NCI-H524 (cell line): ENCODE measurements around the gene LMO1.
A peak's percentile ranks its signal among the peaks of the same experiment; 100 is the strongest.

ENCODE experiments used
- DNase-seq, 2 experiments: peaks; one replicate each; lab custom pipeline; 2025; lab: John Stamatoyannopoulos, UW

LMO1 gene

DNA sequence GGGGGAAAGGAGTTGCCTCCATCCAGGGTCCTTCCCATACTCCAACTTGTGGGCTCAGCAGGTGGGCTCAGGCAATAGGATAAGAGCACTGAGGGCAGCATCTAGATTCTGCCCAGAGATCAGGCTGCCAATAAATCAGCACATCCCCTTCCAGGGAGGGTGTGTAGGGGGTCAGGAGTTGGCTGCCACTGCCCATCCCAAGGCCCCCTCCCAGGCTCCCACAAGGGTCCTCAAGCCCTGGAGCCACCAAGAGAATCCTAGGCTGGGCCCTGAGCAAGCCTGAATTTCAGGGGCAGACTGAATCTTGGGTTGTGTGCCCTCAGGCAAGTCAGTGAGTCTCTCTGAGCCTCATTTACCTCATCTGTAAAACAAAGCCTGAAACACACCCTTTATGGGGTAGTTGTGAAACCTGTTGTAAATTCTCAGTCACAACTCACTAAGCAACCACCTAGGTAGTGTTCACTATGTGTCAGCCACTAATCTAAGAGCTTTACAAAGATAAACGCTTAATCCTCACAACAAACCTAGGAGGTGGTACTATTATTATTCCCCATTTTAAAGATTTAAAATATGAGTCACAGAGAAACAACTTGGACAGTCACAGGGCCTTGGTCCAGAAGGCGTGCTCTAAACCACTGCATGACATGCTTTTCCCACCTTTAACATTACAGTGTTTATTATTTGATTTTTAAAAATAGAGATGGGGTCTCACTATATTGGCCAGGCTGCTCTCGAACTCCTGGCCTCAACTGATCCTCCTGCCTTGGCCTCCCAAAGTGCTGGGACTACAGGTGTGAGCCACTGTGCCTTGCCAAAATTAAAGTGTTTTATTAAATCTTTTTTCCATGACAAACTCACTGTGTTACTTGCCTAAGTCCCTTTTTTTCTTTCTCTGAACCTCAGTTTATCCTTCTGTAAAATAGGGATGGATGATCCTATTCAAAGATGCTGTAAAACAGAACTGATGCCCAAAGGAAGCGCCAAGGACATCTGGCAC is 36.2 kb downstream of the LMO1 start:
- DNase-seq: no peak

DNA sequence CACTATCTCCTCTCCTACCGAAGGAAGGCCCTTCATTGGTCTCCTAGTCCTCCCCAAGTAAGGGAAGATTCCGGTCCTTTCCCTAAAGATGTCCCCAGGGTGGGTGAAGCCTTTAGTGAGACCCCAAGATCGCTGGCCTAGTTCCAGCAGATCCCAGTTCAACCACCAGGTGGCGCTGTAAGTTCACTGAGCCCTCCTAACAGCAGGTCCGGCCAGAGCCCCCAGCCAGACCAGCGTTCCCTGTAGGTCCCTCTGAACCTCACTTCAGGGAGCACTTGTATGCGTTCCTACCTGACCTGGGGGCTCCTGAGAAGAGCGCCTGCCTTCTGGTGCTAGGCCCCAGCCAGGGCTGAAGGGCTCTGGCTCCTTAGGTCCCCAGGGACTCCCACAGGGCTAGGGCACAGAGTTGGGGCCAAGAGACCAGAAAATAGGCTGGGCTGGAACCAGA is 38.1 kb downstream of the LMO1 start:
- peak; percentile 74 to 83 for DNase-seq

DNA sequence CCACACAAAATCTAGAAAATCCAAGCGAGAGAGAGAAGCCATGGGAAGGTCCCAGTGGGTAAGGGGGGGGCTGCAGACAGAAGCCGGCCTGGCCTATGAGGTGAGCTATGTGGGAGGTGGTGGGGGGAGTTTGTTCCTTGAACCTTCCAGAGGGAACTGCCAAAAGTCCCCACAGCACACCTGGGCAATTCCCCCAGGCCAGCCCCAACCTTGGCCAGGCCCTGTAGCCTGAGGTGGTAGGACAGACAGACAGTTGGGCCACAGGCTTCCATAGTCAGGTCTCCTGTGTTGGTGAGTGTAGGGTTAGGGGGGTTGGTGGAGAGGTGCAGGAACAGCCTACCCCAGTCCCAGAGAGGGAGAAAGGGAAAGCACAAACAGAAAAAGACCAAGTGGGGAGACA is 39.0 kb downstream of the LMO1 start:
- no peak for DNase-seq

DNA sequence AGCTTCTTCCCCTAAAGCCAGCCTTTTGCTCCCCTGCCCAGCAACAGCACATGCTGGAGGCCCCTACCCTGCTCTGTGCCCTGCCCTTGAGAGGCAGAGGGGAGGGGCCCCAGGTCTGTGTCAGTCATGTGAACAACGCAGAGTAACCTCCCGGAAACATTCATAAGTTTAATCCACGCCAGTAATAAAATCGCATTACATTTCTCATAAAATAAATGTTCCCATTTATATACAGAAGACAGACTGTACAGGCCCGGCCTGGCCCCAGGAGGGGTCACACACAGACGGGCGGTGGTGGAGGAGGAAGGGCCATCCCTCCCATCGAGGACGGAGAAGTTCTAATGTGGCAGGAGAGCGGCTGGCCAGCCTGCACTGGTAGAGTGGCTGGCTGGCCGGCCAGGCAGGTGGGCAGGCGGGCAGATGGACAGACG is 39.5 kb downstream of the LMO1 start:
- no peak for DNase-seq

DNA sequence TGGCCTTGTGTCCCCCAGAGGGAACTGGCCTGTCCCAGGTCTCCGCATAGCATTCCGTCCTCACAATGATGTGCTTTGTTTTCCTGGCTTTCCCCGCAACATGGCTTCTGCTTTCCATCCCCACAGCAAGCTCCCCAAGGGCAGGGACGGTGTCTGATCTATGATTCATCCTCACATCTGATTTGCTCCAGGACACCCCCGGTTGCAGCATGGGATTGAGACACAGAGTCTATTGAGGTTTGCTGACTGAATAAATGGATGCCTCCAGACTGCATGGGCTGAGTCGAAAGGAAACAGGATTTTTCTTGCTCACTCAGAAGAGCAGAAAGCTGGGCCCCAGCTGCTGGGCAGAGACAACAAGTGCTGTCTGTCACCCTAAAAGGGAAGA is 40.2 kb downstream of the LMO1 start:
- DNase-seq: no peak

DNA sequence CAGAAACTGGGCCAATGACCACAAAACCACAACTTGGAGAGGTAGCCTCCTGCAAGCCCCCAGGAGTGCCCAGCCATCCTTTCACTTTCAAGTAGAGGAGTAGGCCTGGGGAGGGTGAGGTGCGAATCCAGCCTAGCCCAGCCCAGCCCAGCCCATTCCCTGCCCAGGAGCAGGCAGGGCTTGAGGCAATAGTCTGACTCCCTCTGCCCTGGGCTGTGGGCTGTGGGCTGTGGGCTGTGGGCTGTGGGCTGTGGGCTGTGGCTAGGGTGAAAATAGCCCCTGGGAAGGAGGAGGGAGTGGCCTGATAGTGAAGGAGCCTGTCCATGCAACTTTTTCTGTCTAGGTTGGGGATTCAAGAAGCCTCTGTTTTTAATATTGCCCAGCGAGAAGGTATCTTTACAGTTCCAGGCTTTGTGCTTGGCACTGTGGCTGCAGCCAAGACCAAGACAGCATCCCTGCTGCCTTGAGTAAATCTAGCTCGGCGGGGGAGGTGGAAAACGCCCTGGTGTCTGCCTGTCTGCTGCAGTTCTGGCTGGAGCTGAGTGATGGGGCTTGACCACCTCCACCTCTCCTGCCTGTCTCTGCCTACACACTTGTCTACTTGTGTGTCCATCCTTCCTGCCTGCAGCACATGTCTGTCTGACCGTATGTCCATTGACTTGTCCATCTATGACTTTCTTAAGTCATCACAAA is 40.7 kb downstream of the LMO1 start:
- DNase-seq: no peak

DNA sequence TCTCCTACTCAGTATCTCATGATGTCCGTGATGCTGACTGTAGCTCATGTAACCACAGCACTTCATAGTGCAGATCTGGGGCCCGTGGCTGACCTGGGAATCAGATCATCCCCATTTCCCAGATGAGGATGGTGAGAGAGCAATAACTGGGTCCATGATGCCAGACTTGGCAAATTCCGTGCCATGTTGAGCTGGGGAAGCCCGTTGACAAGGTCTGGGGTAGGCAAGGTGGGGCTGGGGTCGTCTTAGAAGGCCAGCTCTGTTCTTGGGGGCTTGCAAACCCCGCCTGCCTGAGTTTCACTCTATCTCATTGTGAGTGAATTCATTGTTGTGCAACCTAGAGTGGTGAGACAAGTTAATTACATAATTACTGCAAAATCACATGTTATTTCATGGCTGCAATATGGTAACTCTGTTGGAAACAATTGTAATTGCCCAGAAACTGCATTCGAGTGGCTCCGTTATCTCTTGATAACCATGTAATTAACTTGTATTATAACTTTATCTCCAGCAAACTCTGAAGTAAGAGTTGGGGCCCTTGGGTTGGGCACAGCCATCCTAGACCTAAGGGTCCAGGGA is 41.7 kb downstream of the LMO1 start:
- no peak for DNase-seq

DNA sequence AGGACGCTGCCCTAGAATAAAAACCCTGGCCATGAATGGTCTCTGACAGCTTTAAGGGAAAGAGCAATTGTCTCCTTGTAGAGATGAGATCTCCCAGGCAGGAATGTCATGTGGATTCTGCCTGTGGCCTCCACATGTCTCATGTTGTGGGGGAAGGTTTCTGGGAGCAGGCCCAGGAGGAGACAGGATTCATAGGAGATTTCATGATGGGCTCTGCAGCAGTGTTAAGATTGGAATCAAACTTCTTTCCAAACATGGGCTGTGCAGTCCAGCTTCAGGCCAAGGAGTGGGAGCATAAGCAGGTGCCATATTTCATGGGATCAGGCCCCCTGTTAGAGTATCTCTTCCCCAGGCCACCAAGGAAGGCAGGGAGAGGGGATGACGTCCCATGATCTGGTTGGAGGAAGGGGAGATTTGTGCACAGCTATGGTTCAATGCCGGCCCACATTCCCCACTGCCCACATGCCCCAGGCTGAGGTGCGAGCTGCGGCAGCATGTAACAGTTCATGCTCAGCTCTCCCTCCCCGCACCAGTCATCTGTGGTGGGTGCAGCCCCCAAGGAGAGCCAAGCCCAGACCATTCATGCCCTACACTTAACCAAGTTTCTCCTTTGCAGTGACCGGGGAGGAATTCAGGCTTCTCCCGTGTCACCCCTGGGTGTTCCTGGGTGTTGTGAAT is 42.5 kb downstream of the LMO1 start:
- no peak for DNase-seq

DNA sequence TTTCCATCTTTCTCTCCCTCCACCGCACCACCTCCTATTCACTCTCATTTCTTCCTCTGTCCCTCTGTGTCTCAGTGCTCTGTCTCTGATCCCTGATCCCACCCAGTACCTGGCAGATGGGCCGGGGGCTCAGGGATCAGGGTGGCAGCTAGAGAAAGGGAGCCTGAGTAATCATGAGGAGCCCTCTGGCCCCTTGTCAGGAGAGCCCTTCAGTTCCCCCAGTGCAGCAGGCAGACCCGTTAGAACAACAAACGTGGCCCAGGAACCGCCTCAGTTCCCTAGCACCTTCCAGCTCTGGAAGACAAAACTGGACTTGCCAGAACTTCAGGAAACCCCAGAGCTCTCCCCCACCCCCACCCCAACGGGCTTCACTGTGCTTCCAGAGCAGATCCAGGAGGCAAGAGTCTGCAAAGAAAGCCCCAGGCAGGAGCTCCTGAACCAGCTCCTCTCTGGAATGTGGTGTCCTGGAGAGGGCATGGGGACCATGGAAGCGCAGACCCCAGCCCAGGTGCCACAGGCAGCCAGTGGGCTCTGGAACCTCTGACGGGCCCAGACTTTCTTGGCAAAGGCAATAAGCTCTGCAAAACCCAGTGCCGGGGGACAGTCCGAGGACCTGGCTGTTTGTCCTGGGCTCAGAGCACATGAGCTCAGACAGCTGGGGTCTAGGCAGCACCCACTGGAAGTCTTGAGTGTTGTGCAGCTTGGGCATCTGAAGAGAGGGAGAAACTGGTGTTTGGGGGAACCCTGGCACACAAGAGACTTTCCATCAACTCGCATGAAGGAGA is 43.2 kb downstream of the LMO1 start:
- peak in 1 of 2 experiments; percentile 14 for DNase-seq

DNA sequence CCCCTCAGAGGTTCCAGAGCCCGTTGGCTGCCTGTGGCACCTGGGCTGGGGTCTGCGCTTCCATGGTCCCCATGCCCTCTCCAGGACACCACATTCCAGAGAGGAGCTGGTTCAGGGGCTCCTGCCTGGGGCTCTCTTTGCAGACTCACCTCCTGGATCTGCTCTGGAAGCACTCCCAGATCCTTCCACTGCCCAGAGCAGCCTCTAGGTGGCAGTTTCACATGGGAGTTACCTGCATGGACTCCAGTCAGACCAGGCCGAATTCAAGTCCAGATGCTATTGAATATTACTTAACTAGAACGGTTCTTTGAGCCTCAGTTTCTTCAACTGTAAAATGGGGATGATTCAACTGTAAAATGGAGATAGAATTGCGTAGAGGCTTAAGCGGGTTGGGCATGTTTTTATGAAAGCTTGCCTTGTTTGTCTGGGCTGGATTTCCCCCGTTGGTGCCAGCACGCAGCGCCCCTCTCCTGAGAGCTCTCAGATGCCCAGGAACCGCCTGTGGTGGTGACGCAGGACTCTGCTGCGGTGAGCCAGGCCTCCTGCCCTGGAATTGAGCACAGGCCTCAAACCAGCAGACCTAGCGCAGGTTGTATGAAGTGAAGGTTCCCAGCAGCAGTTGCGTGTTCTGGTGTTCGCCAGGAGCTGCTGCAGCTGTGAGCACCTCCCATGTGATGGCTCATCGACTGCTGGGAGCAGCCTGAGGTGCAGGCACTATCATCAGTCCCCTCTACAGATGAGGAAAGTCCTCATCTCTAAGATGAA is 44.2 kb downstream of the LMO1 start:
- peak; percentile 18 to 62 for DNase-seq

DNA sequence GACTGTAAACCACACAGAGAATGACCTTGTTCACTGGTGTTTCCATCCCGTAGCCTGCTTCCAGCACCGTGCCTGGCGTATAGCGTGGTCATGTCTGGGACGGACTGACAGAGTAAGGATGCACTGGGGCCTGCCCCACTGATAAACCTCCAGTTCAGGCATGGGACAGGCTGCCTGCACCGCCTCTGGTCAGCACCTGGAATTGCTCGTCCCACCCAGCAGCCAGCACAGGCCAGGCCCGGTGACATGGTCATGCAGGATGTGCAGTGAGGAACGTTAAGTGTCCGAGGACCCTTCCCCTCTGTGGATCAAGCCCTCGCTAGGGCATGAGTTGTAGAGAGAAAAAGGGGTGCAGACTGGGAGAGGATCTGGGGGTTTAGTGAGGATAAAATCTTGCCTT is 44.8 kb downstream of the LMO1 start:
- DNase-seq: no peak

DNA sequence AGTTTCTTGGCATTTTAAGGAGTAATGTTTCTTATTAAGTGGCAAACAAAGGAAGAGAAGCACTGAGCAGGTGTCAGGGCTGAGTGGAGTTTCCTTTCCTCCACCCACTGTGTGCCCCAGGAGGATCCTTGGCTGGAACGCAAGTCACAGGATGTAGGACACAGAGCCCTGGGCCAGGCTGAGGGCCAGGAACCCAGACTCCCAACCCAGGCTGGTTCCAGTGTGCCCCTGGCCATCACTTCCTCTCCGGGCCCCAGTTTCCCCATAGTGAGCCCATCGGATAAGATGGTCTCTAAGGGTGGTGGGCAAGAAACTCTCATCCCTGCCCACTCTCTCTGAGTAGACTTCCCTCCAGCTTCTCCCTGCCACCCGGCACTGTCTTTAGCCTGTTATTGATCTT is 45.3 kb downstream of the LMO1 start:
- DNase-seq: no peak

DNA sequence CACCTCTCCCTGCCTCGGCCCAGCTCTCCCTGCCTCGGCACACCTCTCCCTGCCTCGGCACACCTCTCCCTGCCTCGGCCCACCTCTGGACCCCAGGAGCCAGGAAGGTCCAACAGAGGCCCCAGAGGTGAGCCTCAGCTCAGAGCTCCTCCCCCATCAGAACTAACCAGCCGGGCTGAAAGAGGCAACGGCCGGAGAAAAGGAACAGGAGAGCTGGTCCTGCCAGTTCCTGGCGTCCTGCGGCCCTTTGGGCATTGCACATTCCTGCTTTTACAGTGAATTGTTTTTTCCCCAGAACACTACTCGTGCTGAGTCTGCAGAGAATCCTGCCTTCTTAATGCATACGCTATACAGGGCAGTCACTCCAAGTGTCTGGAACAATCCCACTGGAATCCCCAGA is 45.8 kb downstream of the LMO1 start:
- no peak for DNase-seq

DNA sequence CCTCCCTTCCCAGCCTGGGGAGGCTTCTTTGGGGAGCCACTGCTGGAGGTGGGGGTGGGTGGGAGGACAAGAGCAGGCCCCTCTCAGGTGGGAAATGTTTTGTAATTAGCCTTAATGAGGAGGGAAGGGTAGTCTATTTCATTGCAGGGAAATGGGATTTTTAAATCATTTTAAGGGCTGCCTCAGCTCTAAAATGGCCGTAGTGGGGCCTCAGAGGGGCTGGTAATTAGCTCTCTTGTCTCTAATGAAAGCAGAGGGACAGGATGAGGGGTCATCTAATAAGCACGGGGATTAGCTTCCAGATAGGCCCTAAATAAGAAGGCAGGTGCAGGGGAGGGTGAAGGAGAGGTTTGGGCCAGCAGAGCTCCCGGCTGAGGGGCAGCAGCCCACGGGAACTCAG is 46.5 kb downstream of the LMO1 start:
- DNase-seq: no peak

DNA sequence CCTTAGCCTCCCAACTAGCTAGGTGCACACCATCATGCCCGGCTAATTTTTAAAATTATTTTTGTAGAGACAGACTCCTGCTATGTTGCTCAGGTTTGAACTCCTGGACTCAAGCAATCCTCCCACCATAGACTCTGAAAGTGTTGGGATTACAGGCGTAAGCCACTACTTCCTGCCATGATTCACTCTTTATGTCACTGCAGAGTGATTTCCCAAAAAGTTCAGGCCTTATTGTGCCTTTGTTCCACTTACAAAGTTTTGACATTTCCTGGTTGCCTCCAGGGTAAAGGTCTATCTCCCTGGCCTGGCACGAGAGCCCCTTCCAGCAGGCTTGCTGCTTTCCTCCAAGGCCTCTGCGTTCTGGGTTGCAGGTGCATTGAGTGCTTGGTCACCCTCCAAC is 50.3 kb downstream of the LMO1 start:
- DNase-seq: no peak

DNA sequence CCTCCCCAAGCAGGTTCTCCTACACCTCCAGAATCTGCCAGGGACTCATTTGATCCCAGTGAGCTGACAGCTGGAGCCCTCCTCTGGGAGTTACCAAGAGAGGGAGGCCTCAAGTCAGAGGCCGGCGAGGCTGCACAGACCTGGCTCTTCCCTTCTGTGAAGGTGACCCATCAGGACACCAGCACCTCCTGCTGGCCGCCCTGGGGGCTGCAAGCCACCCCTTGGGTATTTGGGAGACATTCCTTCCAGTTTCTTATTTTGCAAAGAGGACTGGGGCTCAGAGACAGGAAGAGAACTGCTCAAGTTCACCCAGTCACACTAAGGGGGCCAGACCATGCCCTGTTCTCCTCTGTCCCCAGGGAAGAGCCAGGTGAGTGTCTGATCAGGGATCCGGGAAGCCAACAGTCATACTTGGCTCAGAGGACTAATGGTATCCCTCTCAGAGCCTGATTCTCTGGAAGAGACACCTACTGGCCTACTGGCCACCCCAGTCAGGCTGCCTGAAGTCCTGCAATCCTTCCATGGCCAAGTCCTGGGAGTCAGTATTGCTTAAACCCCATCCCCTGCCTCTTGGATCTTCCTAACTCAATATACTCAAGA is 54.4 kb downstream of the LMO1 start:
- DNase-seq: no peak

DNA sequence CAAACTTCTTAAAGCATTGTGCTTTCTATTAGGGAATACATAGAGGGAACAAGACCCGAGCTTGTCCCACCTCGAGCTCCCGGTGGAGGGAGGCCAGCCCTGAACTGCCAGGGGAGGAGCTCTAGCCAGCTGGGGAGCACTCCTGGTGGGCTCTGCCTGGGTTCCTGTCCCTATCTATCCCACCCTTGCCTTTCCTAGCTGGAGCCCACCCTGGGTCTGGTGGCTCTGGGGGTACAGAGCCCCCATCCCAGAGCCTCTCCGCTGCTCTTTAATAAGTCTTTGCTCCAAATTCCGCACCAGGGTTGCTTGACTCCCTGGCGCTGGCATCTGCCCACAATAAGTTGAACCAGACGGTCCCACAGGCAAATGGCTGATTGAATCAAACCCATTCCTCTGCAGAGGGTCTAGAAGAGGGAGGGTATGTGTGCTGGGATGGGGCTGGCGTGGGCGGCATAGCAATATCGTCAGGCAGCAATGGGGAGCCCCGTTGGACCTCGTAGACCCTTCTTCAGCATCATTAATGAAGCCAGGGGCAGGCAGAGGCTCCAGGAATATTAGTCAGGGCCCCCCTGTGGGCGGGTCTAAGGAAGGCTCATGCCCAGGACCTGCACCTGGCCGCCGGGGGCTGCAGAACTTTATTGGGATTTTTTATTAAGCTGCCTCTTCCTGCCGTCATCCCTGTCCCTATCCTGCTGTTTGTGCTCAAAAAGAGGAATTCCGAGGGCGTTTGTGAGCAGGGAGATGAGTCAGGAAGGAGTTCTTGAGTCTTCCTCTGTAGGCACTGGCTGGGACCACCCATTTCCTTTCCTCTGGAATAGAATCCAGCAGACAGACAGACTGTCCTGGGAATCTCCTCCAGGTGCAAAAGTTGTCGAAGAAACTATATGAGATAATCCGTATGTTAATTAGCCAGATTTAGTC is 56.3 kb downstream of the LMO1 start:
- no peak for DNase-seq

DNA sequence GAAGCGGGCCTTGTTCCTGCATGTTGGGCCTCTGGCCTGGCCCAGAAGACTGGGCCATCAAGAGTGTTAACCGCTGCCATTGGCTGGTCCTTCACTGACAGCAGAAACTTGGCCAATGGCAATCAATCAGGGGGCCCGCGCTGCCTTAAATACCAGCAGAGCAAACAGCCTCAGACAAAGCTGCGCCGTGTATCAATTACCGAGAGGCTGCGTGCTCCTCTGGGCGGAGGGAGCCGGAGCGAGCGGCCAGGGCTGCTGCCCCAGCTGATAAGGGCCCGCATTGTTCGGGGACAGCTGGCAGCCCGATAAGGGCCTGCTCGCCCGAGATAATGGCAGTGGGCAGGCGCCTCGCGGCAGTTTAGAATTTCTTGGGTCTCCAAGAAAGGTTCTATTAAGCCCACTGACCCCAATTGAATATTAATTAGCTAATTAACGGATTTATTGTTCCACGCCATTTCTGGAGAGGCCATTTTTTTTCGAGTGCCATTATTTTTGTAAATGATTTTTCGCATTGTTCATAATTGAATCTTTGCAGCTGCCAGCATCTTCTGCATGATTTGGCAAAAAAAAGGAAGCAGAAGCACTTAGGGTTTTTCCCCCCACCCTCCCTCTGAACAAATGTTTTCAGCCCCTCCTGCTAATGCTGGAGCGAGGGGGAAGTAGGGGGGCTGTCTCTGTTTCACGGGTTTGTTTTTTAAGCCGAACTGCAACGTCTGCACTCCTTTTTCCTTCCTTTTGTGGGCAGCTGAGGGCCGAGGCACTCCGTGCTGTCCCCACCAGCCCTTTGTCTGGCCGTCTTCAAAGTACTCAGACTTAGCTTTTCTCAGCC is 57.2 kb downstream of the LMO1 start:
- peak; percentile 49 to 69 for DNase-seq
